Osteoblast (primary cell): Measurements from ENCODE around the gene TMEM175. TPM values are rescaled to one million over a fixed set of nuclear protein-coding genes. Genes with fewer than 3 reads are reported as not detected.

Source experiments
- DNase-seq: peaks from one replicate; pipeline ENCODE4 v3.0.0; 2011; ENCODE audit warnings: low spot score, mixed read lengths; ENCODE audit not compliant: insufficient read length; ENCODE audit errors: missing footprints
- H2AFZ ChIP-seq: 2 replicates; pipeline ENCODE4 v1.6.0; 2011; ENCODE audit warnings: mild to moderate bottlenecking, low read length
- H3K27ac ChIP-seq: 2 replicates; pipeline ENCODE4 v1.5.1; 2011; ENCODE audit warnings: mild to moderate bottlenecking, low read depth, low read length, moderate library complexity
- H3K27me3 ChIP-seq: 2 replicates; pipeline ENCODE4 v1.6.0; 2012; ENCODE audit warnings: mild to moderate bottlenecking, control low read depth, inconsistent platforms, low read length, moderate library complexity; ENCODE audit not compliant: insufficient read depth
- H3K36me3 ChIP-seq: 2 replicates; pipeline ENCODE4 v1.5.1; 2011; ENCODE audit warnings: mild to moderate bottlenecking, low read length, control low read depth, moderate library complexity; ENCODE audit not compliant: insufficient read depth
- H3K4me1 ChIP-seq: 2 replicates; pipeline ENCODE4 v1.5.1; 2011; ENCODE audit warnings: mild to moderate bottlenecking, low read length, control low read depth, moderate library complexity; ENCODE audit not compliant: insufficient read depth
- H3K4me2 ChIP-seq: 2 replicates; pipeline ENCODE4 v1.6.0; 2011; ENCODE audit warnings: mild to moderate bottlenecking, low read length; ENCODE audit not compliant: insufficient read depth
- H3K4me3 ChIP-seq: fragments of 200-600 bp; sonication (generic); 3 replicates; pipeline ENCODE4 v1.5.1; 2012; ENCODE audit warnings: mild to moderate bottlenecking, low read length, inconsistent platforms; ENCODE audit not compliant: insufficient read depth
- H3K79me2 ChIP-seq: 2 replicates; pipeline ENCODE4 v1.6.0; 2012; ENCODE audit warnings: mild to moderate bottlenecking, low read length, control low read depth, inconsistent platforms; ENCODE audit not compliant: insufficient read depth
- H3K9me3 ChIP-seq: 2 replicates; pipeline ENCODE4 v1.5.1; 2011; ENCODE audit warnings: low read depth, low read length, control low read depth
- H4K20me1 ChIP-seq: 2 replicates; pipeline ENCODE4 v1.6.0; 2012; ENCODE audit warnings: mild to moderate bottlenecking, low read length, control low read depth; ENCODE audit not compliant: insufficient read depth
- CTCF ChIP-seq: IDR thresholded peaks from 2 replicates; pipeline ENCODE4 v1.5.1; 2011; ENCODE audit warnings: mild to moderate bottlenecking, low read depth, low read length, moderate library complexity; ENCODE audit errors: extremely low read depth
- total RNA-seq: library from RNA; depleted of rRNA; stranded (reverse); fragments of >200 nt; gene quantifications from 2 replicates; pipeline ENCODE4 v1.2.3, GENCODE V29; 2012

TMEM175 gene
- total RNA-seq, 1 donor: 13.8 TPM

- DNase-seq: no peak
- H3K9me3 ChIP-seq: no peaks in the 10 kb centered on the region
- H4K20me1 ChIP-seq: peaks cover 14% of the 10 kb centered on the region
- no peaks in the 10 kb centered on the region for H3K36me3 ChIP-seq
- H2AFZ ChIP-seq: peak overlapping the region; percentile 76
- peaks cover 24% of the 10 kb centered on the region for H3K4me1 ChIP-seq
- no peaks in the 10 kb centered on the region for H3K27me3 ChIP-seq
- H3K79me2 ChIP-seq: peaks cover 9% of the 10 kb centered on the region
- peak overlapping the region; percentile 63 for H3K4me3 ChIP-seq
- H3K27ac ChIP-seq: no peak overlapping the region
- TF ChIP-seq CTCF: no peak
- peak overlapping the region; percentile 96 for H3K4me2 ChIP-seq
These were observed 52.2 kb downstream of the TMEM175 start for GRCh38 chr4:984336-985054.

GRCh38 chr4:985123-985830 lies 53.0 kb downstream of the TMEM175 start:
- no peaks in the 10 kb centered on the region for H3K9me3 ChIP-seq
- H2AFZ ChIP-seq: peak overlapping the region; percentile 76
- H3K36me3 ChIP-seq: no peaks in the 10 kb centered on the region
- no peaks in the 10 kb centered on the region for H3K27me3 ChIP-seq
- H3K4me2 ChIP-seq: peak overlapping the region; percentile 96
- H4K20me1 ChIP-seq: peaks cover 18% of the 10 kb centered on the region
- H3K27ac ChIP-seq: no peak overlapping the region
- peaks cover 9% of the 10 kb centered on the region for H3K79me2 ChIP-seq
- H3K4me1 ChIP-seq: peaks cover 23% of the 10 kb centered on the region
- DNase-seq: peak; percentile 99
- TF ChIP-seq CTCF: no peak
- H3K4me3 ChIP-seq: peak overlapping the region; percentile 63

- Histone ChIP-seq H3K27ac (peak overlapping the region; percentile 63), H2AFZ (peak overlapping the region; percentile 97), H3K27me3 (no peaks in the 10 kb centered on the region), H3K9me3 (no peaks in the 10 kb centered on the region), H4K20me1 (peaks cover 18% of the 10 kb centered on the region), H3K4me1 (peaks cover 23% of the 10 kb centered on the region), H3K79me2 (peaks cover 9% of the 10 kb centered on the region), H3K36me3 (no peaks in the 10 kb centered on the region), H3K4me2 (peak overlapping the region; percentile 96), H3K4me3 (peak overlapping the region; percentile 84)
- no peak for TF ChIP-seq CTCF
- no peak for DNase-seq
These were observed 54.2 kb downstream of the TMEM175 start for GRCh38 chr4:986428-986878.
